ENCODE data around the gene MOB3B. TPM values are rescaled to one million over a fixed set of nuclear protein-coding genes. Genes with fewer than 3 reads are reported as not detected.

MOB3B gene
- total and polyA plus RNA-seq, 10 of the 15 experiments (the other 5 are each of a cell fraction or from before 2014, with no cell fraction given), result 0.44 to 2.7 (median 0.91) TPM

- H3K27me3 ChIP-seq (replicated peaks in 1 of 2; ENCODE audit: control insufficient read depth in 2 of 2, insufficient read depth in 2 of 2, low read length in 1 of 2), result no peaks in the 10 kb centered on the region
- ATAC-seq, result no peak
- no peak for DNase-seq (ENCODE audit: low read depth, low spot score)
- POLR2A ChIA-PET, result interaction anchor here (1.1 kb wide), 1 partner anchor 206 kb away, joined by 5 read pairs; no protein-coding TSS in a partner anchor
- H2AFZ ChIP-seq (ENCODE audit: control insufficient read depth, low read depth, low read length), result no peak overlapping the region
- FAIRE-seq, result no peak
- no peak overlapping the region for H3K4me2 ChIP-seq (ENCODE audit: control insufficient read depth, insufficient read depth)
- H3K9ac ChIP-seq (ENCODE audit: control insufficient read depth, insufficient read depth, low read length), result no peak overlapping the region
- no peaks in the 10 kb centered on the region for H3K9me3 ChIP-seq (replicated peaks; ENCODE audit: control insufficient read depth, insufficient read depth, low read length)
- TF ChIP-seq SIN3A (IDR thresholded peaks at IDR 0.05; ENCODE audit: low read depth, low read length) (no peak), SIX5 (IDR thresholded peaks at IDR 0.05; ENCODE audit: low read depth, low read length, severe bottlenecking) (no peak), ATF3 (IDR thresholded peaks at IDR 0.05; ENCODE audit: borderline replicate concordance, extremely low read depth, low read depth, low read length) (no peak)
- H3K36me3 ChIP-seq (ENCODE audit: control insufficient read depth in 2 of 2, insufficient read depth in 2 of 2, low read length in 1 of 2), result no peaks in the 10 kb centered on the region
- WGBS (ENCODE audit: insufficient coverage, insufficient replicate concordance, low lambda C conversion rate, missing lambda C conversion rate), result 50% methylated on average over 3 of the region's 3 CpGs
- RAD21 ChIA-PET (ENCODE audit: unreplicated experiment), result interaction anchor here (1.0 kb wide), 1 partner anchor 211 kb away, joined by 3 read pairs; no protein-coding TSS in a partner anchor
- H3K79me2 ChIP-seq (ENCODE audit: control insufficient read depth, insufficient read depth, low read length), result no peaks in the 10 kb centered on the region
- H3K4me3 ChIP-seq, result no peak overlapping the region
- SMC1A ChIA-PET (ENCODE audit: uncharacterized antibody, unreplicated experiment), result interaction anchor here (0.6 to 1.0 kb wide), 3 partner anchors 103 to 208 kb away, joined by 3 read pairs; partner anchors contain the start of gene IFNK
- in situ Hi-C loops (cut with MboI), result no loop called here
- H3K27ac ChIP-seq (ENCODE audit: control insufficient read depth, insufficient read depth), result no peak overlapping the region
- intact Hi-C loops (cut with micrococcal nuclease; ENCODE audit: unreplicated experiment), result no loop called here
- H4K20me1 ChIP-seq (ENCODE audit: control insufficient read depth, insufficient read depth), result no peaks in the 10 kb centered on the region
- no peaks in the 10 kb centered on the region for H3K4me1 ChIP-seq (ENCODE audit: control insufficient read depth, insufficient read depth, low read length)
- BruUV-seq (replicated peaks), result no TSS peak
- CTCF ChIA-PET, result interaction anchor here (1.0 to 1.8 kb wide), 4 partner anchors 201 to 219 kb away, joined by 3 to 5 read pairs (median 3); partner anchors contain the start of gene MOB3B
These were observed 201.1 kb downstream of the MOB3B start for GRCh38 chr9:27328483-27328882.

GRCh38 chr9:27311184-27311583, 218.4 kb downstream of the MOB3B start:
- intact Hi-C loops (cut with micrococcal nuclease; ENCODE audit: unreplicated experiment) (no loop called here), in situ Hi-C loops (cut with MboI) (no loop called here)
- H3K4me1 ChIP-seq (ENCODE audit: control insufficient read depth, insufficient read depth, low read length), result no peaks in the 10 kb centered on the region
- no peak overlapping the region for H3K4me3 ChIP-seq
- H3K79me2 ChIP-seq (ENCODE audit: control insufficient read depth, insufficient read depth, low read length), result no peaks in the 10 kb centered on the region
- FAIRE-seq (no peak), DNase-seq (ENCODE audit: low read depth, low spot score) (no peak), ATAC-seq (no peak)
- no peaks in the 10 kb centered on the region for H3K36me3 ChIP-seq (ENCODE audit: control insufficient read depth in 2 of 2, insufficient read depth in 2 of 2, low read length in 1 of 2)
- no peak overlapping the region for H3K9ac ChIP-seq (ENCODE audit: control insufficient read depth, insufficient read depth, low read length)
- ChIA-PET POLR2A (no interaction called here), CTCF (no interaction called here), RAD21 (ENCODE audit: unreplicated experiment) (no interaction called here), SMC1A (ENCODE audit: uncharacterized antibody, unreplicated experiment) (interaction anchor here (1.0 kb wide), 1 partner anchor 219 kb away, joined by 4 read pairs; no protein-coding TSS in a partner anchor)
- WGBS (ENCODE audit: insufficient coverage, insufficient replicate concordance, low lambda C conversion rate, missing lambda C conversion rate), result 46% methylated on average over 2 of the region's 2 CpGs
- no peaks in the 10 kb centered on the region for H3K9me3 ChIP-seq (replicated peaks; ENCODE audit: control insufficient read depth, insufficient read depth, low read length)
- H4K20me1 ChIP-seq (ENCODE audit: control insufficient read depth, insufficient read depth), result no peaks in the 10 kb centered on the region
- no peaks in the 10 kb centered on the region for H3K27me3 ChIP-seq (replicated peaks in 1 of 2; ENCODE audit: control insufficient read depth in 2 of 2, insufficient read depth in 2 of 2, low read length in 1 of 2)
- H2AFZ ChIP-seq (ENCODE audit: control insufficient read depth, low read depth, low read length), result no peak overlapping the region
- no TSS peak for BruUV-seq (replicated peaks)
- no peak overlapping the region for H3K4me2 ChIP-seq (ENCODE audit: control insufficient read depth, insufficient read depth)
- H3K27ac ChIP-seq (ENCODE audit: control insufficient read depth, insufficient read depth), result no peak overlapping the region
- no peak for TF ChIP-seq TCF3 (IDR thresholded peaks at IDR 0.05; ENCODE audit: borderline replicate concordance, insufficient read depth, low read depth, low read length)
- no peak for TF ChIP-seq ZNF622 (IDR thresholded peaks at IDR 0.05)
- TF ChIP-seq PRDM15 (CRISPR knock-in tag; IDR thresholded peaks at IDR 0.05), result no peak
- no peak for TF ChIP-seq MTA2 (IDR thresholded peaks at IDR 0.05; ENCODE audit: low read depth)
- TF ChIP-seq TARDBP (IDR thresholded peaks at IDR 0.05; ENCODE audit: borderline replicate concordance), result no peak
- no peak for TF ChIP-seq ZNF24 (IDR thresholded peaks at IDR 0.05)
- TF ChIP-seq SREBF2 (IDR thresholded peaks at IDR 0.05; ENCODE audit: low read length), result no peak
- no peak for TF ChIP-seq HDAC2 (IDR thresholded peaks at IDR 0.05)
- TF ChIP-seq RBBP5 (conservative IDR thresholded peaks at IDR 0.05), result no peak
- TF ChIP-seq SIX5 (IDR thresholded peaks at IDR 0.05; ENCODE audit: low read depth, low read length, severe bottlenecking), result no peak

Data from GM12878 (cell line).